ENCODE results near the gene SDK2. TPM values are rescaled to one million over a fixed set of nuclear protein-coding genes. Genes with fewer than 3 reads are reported as not detected.

The SDK2 gene
- total RNA-seq, 1 donor: under 0.01 TPM

GRCh38 chr17:73508057-73508930 is 136.0 kb downstream of the SDK2 start:
- Histone ChIP-seq H3K9me3 (ENCODE audit: low read depth, low read length) (no peaks in the 10 kb centered on the region), H2AFZ (ENCODE audit: low read length) (no peak overlapping the region), H3K27ac (ENCODE audit: low read depth, low read length) (no peak overlapping the region), H3K79me2 (ENCODE audit: insufficient read depth, low read length) (no peaks in the 10 kb centered on the region), H3K4me2 (ENCODE audit: insufficient read depth, low read length) (no peak overlapping the region), H4K20me1 (ENCODE audit: insufficient read depth, low read length) (no peaks in the 10 kb centered on the region), H3K27me3 (ENCODE audit: insufficient read depth, low read length) (no peaks in the 10 kb centered on the region), H3K4me3 (ENCODE audit: insufficient read depth, low read length) (no peak overlapping the region), H3K36me3 (ENCODE audit: insufficient read depth, low read length) (no peaks in the 10 kb centered on the region), H3K4me1 (ENCODE audit: insufficient read depth, low read length) (no peaks in the 10 kb centered on the region)
- TF ChIP-seq CTCF (IDR thresholded peaks at IDR 0.05; ENCODE audit: extremely low read depth, low read depth, low read length): no peak
- peak; percentile 35 for DNase-seq (ENCODE audit: insufficient read length, low spot score, missing footprints)

- H3K4me3 ChIP-seq (ENCODE audit: insufficient read depth, low read length): no peak overlapping the region
- no peaks in the 10 kb centered on the region for H3K79me2 ChIP-seq (ENCODE audit: insufficient read depth, low read length)
- H3K27me3 ChIP-seq (ENCODE audit: insufficient read depth, low read length): no peaks in the 10 kb centered on the region
- H4K20me1 ChIP-seq (ENCODE audit: insufficient read depth, low read length): no peaks in the 10 kb centered on the region
- no peak overlapping the region for H3K4me2 ChIP-seq (ENCODE audit: insufficient read depth, low read length)
- H3K4me1 ChIP-seq (ENCODE audit: insufficient read depth, low read length): no peaks in the 10 kb centered on the region
- peak; percentile 4 for DNase-seq (ENCODE audit: insufficient read length, low spot score, missing footprints)
- no peak overlapping the region for H3K27ac ChIP-seq (ENCODE audit: low read depth, low read length)
- H2AFZ ChIP-seq (ENCODE audit: low read length): no peak overlapping the region
- no peaks in the 10 kb centered on the region for H3K9me3 ChIP-seq (ENCODE audit: low read depth, low read length)
- H3K36me3 ChIP-seq (ENCODE audit: insufficient read depth, low read length): no peaks in the 10 kb centered on the region
- TF ChIP-seq CTCF (IDR thresholded peaks at IDR 0.05; ENCODE audit: extremely low read depth, low read depth, low read length): no peak
Measured at GRCh38 chr17:73506470-73507435, 137.5 kb downstream of the SDK2 start.

GRCh38 chr17:73503560-73503959 is 140.7 kb downstream of the SDK2 start:
- no peak for DNase-seq (ENCODE audit: insufficient read length, low spot score, missing footprints)
- no peaks in the 10 kb centered on the region for H3K79me2 ChIP-seq (ENCODE audit: insufficient read depth, low read length)

More at GRCh38 chr17:73503560-73503959, 140.7 kb downstream of the SDK2 start:
- Histone ChIP-seq H3K4me3 (ENCODE audit: insufficient read depth, low read length) (no peak overlapping the region), H4K20me1 (ENCODE audit: insufficient read depth, low read length) (no peaks in the 10 kb centered on the region), H2AFZ (ENCODE audit: low read length) (no peak overlapping the region), H3K9me3 (ENCODE audit: low read depth, low read length) (no peaks in the 10 kb centered on the region), H3K27me3 (ENCODE audit: insufficient read depth, low read length) (no peaks in the 10 kb centered on the region), H3K36me3 (ENCODE audit: insufficient read depth, low read length) (no peaks in the 10 kb centered on the region), H3K4me1 (ENCODE audit: insufficient read depth, low read length) (no peaks in the 10 kb centered on the region), H3K4me2 (ENCODE audit: insufficient read depth, low read length) (no peak overlapping the region), H3K27ac (ENCODE audit: low read depth, low read length) (no peak overlapping the region)
- no peak for TF ChIP-seq CTCF (IDR thresholded peaks at IDR 0.05; ENCODE audit: extremely low read depth, low read depth, low read length)
